ENCODE data around the gene RAB23. TPM values are rescaled to one million over a fixed set of nuclear protein-coding genes. Genes with fewer than 3 reads are reported as not detected.

The RAB23 gene
- total RNA-seq, 2 donors from 2014 or later = 21.0 to 29.8 TPM

GRCh38 chr6:57216235-57217101 lies 5.6 kb downstream of the RAB23 start:
- peaks cover 16% of the 10 kb centered on the region for H3K9me3 Mint-ChIP-seq
- H3K4me3 Mint-ChIP-seq = no peak overlapping the region
- Histone ChIP-seq H3K9ac (ENCODE audit: extremely low read depth, low read length, poor library complexity, severe bottlenecking) (no peak overlapping the region), H3K4me3 (ENCODE audit: low read length) (no peak overlapping the region), H3K4me1 (ENCODE audit: control insufficient read depth, insufficient read depth, low read length) (no peaks in the 10 kb centered on the region), H3K27ac (ENCODE audit: low read depth, low read length) (no peak overlapping the region), H3K36me3 (ENCODE audit: control insufficient read depth, insufficient read depth, low read length) (no peaks in the 10 kb centered on the region), H3K27me3 (ENCODE audit: control insufficient read depth, insufficient read depth, low read length, poor library complexity, severe bottlenecking) (no peaks in the 10 kb centered on the region), H3K9me3 (ENCODE audit: control insufficient read depth, low read length) (peaks cover 27% of the 10 kb centered on the region)
- H3K36me3 Mint-ChIP-seq (ENCODE audit: low read depth) = peaks cover 30% of the 10 kb centered on the region
- peaks cover 6% of the 10 kb centered on the region for H3K4me1 Mint-ChIP-seq
- TF ChIP-seq, protein P1, sequence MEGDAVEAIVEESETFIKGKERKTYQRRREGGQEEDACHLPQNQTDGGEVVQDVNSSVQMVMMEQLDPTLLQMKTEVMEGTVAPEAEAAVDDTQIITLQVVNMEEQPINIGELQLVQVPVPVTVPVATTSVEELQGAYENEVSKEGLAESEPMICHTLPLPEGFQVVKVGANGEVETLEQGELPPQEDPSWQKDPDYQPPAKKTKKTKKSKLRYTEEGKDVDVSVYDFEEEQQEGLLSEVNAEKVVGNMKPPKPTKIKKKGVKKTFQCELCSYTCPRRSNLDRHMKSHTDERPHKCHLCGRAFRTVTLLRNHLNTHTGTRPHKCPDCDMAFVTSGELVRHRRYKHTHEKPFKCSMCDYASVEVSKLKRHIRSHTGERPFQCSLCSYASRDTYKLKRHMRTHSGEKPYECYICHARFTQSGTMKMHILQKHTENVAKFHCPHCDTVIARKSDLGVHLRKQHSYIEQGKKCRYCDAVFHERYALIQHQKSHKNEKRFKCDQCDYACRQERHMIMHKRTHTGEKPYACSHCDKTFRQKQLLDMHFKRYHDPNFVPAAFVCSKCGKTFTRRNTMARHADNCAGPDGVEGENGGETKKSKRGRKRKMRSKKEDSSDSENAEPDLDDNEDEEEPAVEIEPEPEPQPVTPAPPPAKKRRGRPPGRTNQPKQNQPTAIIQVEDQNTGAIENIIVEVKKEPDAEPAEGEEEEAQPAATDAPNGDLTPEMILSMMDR (conservative IDR thresholded peaks at IDR 0.05) = peak; percentile 47
- no peak for DNase-seq
- H3K27ac Mint-ChIP-seq = no peak overlapping the region
- 95 to 100% methylated on average over 7 of the region's 7 CpGs for WGBS, 2 experiments (ENCODE audit: insufficient coverage in 1 of 2, insufficient read length in 1 of 2)
- no peaks in the 10 kb centered on the region for H3K27me3 Mint-ChIP-seq (ENCODE audit: insufficient read depth)

- peaks cover 13% of the 10 kb centered on the region for H3K9me3 Mint-ChIP-seq
- H3K36me3 Mint-ChIP-seq (ENCODE audit: low read depth) = peaks cover 29% of the 10 kb centered on the region
Observed at GRCh38 chr6:57215260-57215659, 6.8 kb downstream of the RAB23 start.

DNA sequence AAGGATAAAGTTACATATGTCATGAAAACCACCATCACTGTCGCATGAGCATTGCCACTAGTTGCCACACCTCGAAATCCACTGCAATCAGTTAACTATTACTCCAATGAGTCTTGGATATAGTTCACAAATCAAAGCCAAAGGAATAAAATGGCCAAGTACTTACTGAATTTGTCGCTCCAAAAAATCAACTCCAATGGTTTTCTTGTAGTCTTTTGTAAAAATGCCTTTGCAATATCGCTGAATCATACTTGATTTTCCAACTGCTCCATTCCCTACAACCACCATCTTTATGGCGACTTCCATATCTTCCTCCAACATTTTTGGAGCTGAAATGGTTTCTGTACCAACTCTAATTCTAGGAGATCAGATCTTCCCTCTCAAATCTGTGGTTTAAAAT lies 12.0 kb downstream of the RAB23 start:
- no peak overlapping the region for H3K4me3 Mint-ChIP-seq
- H3K27me3 Mint-ChIP-seq (ENCODE audit: insufficient read depth) = no peaks in the 10 kb centered on the region
- Histone ChIP-seq H3K27me3 (ENCODE audit: control insufficient read depth, insufficient read depth, low read length, poor library complexity, severe bottlenecking) (no peaks in the 10 kb centered on the region), H3K4me1 (ENCODE audit: control insufficient read depth, insufficient read depth, low read length) (no peaks in the 10 kb centered on the region), H3K27ac (ENCODE audit: low read depth, low read length) (no peak overlapping the region), H3K4me3 (ENCODE audit: low read length) (no peak overlapping the region), H3K9ac (ENCODE audit: extremely low read depth, low read length, poor library complexity, severe bottlenecking) (no peak overlapping the region), H3K36me3 (ENCODE audit: control insufficient read depth, insufficient read depth, low read length) (peaks cover 12% of the 10 kb centered on the region), H3K9me3 (ENCODE audit: control insufficient read depth, low read length) (peaks cover under 1% of the 10 kb centered on the region)
- H3K9me3 Mint-ChIP-seq = no peaks in the 10 kb centered on the region
- 97% methylated on average over 5 of the region's 5 CpGs for WGBS, 2 experiments (ENCODE audit: insufficient coverage in 1 of 2, insufficient read length in 1 of 2)
- no peak overlapping the region for H3K27ac Mint-ChIP-seq
- H3K36me3 Mint-ChIP-seq (ENCODE audit: low read depth) = peaks cover 10% of the 10 kb centered on the region
- peaks cover 7% of the 10 kb centered on the region for H3K4me1 Mint-ChIP-seq
- TF ChIP-seq, protein P1 (conservative IDR thresholded peaks at IDR 0.05) = no peak
- DNase-seq = no peak

More at GRCh38 chr6:57215260-57215659, 6.8 kb downstream of the RAB23 start:
- Histone ChIP-seq H3K9me3 (ENCODE audit: control insufficient read depth, low read length) (peaks cover 24% of the 10 kb centered on the region), H3K27ac (ENCODE audit: low read depth, low read length) (no peak overlapping the region), H3K27me3 (ENCODE audit: control insufficient read depth, insufficient read depth, low read length, poor library complexity, severe bottlenecking) (no peaks in the 10 kb centered on the region), H3K9ac (ENCODE audit: extremely low read depth, low read length, poor library complexity, severe bottlenecking) (no peak overlapping the region), H3K4me3 (ENCODE audit: low read length) (no peak overlapping the region), H3K4me1 (ENCODE audit: control insufficient read depth, insufficient read depth, low read length) (no peaks in the 10 kb centered on the region), H3K36me3 (ENCODE audit: control insufficient read depth, insufficient read depth, low read length) (peaks cover 5% of the 10 kb centered on the region)
- Mint-ChIP-seq H3K27me3 (ENCODE audit: insufficient read depth) (no peaks in the 10 kb centered on the region), H3K4me1 (peaks cover 6% of the 10 kb centered on the region), H3K27ac (no peak overlapping the region), H3K4me3 (no peak overlapping the region)
- DNase-seq = no peak
- TF ChIP-seq, protein P1 (conservative IDR thresholded peaks at IDR 0.05) = no peak
- 100% methylated on average over 1 of the region's 1 CpG; no CpG with 5 or more reads in 1 of the 2 experiments for WGBS, 2 experiments (ENCODE audit: insufficient coverage in 1 of 2, insufficient read length in 1 of 2)

Data from endodermal cell (in vitro differentiated cells).